Occipital lobe (tissue), 2 donors: ENCODE results near the gene PSD2. TPM values are rescaled to one million over a fixed set of nuclear protein-coding genes. Genes with fewer than 3 reads are reported as not detected.

ENCODE experiments used
- DNase-seq: peaks from one replicate; lab custom pipeline; 2025; lab: John Stamatoyannopoulos, UW
- total RNA-seq: library from RNA; depleted of rRNA; stranded (reverse); fragments of >200 nt; gene quantifications from one replicate; pipeline ENCODE4 v1.2.3, GENCODE V29; 2014

Gene PSD2
- total RNA-seq, 1 donor from 2014 or later = 17.0 TPM

DNA sequence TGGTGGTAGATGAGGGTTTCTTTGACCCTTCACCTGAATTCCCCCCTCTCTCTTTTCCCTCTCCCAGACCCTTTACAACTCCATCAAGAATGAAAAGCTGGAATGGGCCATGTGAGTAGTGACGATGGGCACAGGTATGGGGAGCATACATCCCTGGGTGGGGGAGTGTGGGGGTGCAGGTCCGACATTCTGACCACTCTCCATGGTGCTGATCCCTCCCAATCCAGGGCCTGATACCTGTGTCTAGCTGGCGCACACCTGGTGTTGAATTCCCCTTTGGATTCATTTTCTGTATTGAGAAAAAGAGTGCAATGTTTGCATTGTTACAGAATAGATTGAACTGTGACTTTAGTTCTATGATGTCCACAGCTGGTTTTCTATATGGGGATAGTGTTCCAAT, 40.0 kb downstream of the PSD2 start:
- DNase-seq = no peak

DNA sequence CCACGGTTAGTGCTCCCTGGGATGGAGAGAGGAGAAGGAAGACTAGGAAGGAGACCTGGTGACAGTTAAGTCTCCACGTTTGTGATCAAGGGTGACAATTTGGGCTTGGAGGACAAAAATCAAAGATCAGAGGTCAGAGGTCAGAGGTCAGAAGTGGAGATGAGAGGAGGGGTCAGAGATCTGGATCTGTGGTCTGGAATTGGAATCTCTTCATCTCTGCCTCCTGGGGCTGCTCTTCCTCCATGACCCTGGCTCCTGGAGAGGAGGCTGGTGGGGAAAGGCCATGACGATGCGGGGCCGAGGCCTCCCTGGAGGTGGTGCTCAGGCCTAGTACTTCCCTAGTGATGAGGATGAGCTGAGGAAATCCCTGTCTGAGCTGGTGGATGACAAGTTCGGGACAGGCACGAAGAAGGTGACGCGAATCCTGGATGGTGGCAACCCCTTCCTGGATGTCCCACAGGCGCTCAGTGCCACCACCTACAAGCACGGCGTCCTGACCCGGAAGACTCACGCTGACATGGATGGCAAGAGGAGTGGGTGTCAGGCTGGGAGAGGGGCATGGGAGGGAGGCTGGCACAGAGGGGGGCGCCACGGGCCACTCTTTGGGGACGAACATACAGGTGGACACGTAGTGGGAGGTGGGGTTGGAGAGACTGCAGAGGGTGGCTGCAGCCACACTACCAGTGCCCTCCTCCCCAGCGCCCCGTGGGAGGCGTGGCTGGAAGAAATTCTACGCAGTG, 41.0 kb downstream of the PSD2 start:
- no peak for DNase-seq

DNA sequence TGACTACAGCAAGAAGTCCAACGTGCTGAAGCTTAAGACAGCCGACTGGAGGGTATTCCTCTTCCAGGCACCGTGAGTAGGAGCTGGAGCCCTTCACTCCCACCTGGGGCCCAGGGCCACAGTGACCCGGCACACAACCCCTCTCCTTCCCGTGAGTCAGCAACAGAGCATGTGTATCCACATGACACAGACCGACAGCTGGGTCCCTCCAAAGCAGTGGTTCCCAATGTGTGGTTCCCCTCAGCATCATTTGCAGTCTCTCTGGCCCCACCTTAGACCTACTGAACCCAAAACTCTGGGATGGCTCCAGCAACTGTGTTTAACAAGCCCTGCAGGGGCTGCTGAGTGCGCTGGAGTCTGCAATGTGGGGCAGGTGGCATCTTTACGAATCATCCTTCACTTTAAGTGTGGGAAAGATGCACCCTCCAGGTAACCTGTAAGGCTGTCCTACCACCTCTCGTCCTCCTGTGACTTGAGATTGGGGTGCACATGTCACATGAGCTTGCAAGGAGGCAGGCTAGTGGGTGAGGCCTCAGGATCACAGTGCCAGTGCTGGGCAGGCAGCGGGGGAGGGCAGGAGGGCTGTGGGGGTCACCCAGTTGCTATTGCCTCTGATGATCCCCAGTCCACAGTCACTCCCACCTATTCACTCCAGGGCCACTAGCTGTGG, 42.2 kb downstream of the PSD2 start:
- DNase-seq = no peak

DNA sequence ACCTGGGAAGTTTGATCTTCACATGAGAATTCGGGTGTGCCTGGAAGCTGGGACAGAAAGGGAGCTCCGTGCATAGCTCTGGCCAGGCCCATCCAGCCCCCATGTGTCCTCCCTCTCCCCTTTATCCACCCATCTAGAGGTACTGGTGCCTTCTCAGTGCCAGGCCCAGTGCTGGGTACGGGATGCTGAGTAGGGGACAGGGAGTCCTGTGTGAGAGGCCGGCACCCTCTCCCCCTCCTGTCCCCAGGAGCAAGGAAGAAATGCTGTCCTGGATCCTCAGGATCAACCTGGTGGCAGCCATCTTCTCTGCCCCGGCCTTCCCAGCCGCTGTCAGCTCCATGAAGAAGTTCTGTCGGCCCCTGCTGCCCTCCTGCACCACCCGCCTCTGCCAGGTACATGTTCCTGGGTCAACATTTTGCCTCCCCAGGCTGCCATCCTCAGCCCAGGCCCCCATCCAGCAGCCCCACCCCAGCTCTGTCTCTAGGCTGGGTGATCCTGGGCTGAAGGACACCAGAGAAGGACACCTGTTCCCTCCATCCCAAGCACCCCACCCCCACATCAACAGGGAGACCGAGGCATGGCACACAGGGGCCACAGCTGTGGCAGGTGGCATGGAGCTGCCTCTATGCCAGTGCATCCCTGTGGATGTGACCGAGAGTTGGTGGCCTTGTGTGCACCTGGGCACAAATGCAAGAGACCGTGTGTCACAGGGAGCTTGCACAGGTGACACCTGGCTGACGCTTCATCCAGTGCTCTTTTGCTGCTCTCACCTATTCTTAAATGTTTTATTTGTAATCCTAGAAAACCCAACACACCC, 43.0 kb downstream of the PSD2 start:
- DNase-seq = no peak

DNA sequence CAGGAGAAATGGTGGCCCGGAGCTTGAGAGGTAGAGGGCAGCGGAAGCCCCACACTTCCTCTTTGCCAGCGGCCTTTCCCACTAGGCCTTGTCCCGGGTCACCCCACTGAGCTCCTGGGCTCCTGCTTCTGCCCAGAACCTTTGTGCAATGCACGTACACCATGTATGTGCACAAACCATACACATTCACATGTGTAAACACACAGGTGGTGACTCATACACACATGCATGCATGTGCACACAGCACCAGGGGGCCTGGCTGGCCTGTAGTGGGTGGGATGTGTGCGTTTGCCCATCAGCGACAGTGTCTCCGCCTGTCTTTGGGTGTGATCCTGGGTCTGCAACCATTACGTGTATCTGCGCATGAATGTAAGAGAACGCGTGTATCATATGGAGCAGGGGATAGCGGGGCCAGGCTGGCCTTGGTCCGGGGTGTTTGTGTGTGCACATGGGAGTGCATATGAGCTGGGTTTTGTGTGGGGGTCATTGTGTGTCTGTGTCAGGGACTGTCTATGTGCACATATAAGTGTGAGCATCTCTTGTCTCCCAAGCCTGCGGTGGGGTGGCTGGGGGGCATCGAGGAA, 43.7 kb downstream of the PSD2 start:
- no peak for DNase-seq

DNA sequence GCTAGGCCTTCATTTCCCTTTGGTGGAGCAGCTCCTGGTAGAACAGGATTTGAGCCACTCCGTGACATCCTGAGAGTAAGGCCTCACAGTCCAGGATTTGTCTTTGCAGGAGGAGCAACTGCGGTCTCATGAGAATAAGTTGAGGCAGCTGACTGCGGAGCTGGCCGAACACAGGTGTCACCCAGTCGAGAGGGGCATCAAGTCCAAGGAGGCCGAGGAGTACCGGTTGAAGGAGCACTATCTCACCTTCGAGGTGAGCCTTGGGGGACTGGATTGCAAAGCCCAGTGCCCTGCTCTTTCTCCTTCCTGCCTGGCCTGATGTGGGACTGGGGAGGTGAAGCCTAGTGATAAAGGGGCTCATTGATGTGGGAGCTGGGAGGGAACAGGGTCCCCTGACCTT, 44.3 kb downstream of the PSD2 start:
- no peak for DNase-seq

DNA sequence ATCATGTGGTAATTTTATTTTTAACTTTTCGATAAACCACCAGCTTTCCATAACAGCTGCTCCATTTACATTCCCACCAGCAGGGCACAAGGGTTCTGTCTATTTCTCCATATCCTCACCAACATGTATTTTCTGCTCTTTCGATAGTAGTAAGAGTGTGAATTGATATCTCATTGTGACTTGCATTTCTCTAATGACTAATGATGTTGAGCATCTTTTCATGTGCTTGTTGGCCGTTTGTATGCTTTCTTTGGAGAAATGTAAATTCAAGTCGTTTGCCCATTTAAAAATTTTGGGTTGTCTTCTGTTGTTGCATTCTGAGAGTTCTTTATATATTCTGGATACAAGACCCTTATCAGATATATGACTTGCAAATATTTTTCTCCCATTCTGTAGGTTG, 45.9 kb downstream of the PSD2 start:
- DNase-seq = no peak

DNA sequence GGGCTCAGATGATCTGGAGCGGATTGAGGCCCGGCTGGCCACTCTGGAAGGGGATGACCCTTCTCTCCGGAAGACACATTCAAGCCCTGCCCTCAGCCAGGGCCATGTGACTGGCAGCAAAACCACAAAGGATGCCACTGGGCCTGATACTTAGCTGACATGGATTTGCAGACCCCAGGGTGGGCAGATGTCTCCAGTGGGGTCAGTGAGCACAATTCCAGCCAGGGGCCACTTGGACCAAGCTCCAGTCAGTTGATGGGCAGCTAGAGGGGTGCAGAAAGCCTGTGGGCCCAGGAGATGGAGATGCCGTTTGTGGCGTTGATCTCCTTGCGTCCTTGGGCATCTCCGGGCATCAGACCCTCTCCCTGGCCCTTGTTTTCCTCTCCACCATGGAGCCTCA, 46.7 kb downstream of the PSD2 start:
- DNase-seq = no peak

DNA sequence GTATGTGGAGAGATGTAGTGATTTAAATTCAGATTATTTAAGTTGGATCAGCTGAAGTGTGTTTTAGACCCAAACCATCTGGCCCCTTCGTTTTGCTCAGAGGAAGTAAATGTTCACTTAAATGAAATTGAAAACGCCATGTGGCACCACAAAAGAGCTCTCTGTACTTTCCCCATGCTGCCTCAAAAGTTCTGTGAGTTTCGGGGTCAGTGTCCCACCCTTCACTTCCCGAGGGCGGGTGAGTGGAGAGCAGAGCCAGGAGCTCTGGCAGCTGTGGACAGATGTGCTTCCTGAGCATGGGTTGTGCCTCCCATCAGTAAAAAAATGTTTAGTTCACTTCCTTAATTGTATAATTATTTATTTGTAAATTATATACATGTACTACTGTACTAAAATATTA, 48.4 kb downstream of the PSD2 start:
- no peak for DNase-seq

DNA sequence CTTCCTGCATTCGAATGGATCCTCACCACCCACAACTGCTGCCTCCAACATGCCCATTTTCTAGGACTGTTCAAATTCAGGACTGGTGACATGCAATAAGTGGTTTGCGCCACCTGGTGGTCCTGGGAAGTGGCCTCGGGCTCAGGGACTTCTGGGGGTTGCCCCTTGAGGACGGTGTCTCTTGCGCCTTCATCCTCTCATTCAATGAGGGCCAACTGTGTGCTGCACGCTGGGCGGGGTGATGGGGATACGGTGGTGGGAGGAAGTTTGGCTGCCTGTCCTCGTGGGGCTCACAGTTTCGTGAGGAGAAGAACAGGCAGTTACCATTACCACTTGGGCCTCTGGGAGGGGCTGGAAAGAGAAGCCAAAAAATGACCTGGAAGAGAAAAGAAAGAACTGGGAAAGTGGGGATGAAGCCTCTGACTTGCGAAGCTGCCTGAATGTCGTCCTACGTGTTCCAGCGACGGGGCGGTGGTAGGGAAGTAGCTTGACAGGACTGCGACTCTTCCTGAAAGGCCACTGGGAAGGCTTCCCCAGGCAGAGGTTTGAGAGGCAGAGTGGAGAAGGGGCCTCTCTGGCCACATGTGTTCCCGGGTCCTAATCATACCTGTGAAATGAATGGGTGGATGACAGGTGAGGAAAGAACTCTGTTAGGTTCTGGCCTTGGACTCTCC, 49.0 kb downstream of the PSD2 start:
- peak; percentile 36 for DNase-seq

DNA sequence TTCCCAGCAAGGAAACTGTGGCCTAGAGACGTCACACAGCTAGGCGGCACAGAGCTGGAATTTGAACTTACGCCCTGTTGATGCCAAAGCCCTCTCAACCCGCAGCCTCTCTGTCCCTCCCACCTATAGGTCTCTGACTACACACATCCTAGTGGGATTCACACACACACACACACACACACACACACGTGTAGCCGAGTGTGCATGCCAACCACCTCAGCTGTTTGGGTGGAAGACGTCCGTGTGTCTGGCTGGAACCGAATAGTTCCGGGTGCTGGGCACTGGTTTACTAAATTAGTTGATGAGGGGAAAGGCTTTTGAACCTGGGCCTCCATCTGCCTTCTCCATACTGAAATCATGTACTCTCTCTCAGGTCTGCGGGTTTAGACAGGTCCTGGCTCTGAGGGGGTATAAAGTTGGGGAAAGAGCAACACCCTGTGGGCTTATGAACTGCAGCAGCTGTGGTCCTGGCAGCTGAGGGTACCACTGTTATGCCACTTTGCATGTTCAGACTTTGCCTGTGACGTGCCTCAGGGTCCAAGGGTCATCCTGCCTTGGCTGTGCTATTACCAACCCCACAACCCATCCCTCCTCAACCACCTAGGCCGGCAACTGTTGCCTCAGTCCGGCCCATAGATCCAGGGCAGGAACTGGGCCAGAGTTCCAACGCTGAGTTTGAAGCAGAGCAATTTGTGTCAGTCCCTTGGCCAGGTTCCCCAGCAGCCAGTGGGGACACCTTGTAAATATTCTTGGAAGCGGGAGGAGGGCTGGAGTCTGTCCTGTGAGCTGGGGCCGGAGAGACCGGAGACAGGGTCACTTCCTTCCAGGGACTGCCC, 50.5 kb downstream of the PSD2 start:
- DNase-seq = no peak

DNA sequence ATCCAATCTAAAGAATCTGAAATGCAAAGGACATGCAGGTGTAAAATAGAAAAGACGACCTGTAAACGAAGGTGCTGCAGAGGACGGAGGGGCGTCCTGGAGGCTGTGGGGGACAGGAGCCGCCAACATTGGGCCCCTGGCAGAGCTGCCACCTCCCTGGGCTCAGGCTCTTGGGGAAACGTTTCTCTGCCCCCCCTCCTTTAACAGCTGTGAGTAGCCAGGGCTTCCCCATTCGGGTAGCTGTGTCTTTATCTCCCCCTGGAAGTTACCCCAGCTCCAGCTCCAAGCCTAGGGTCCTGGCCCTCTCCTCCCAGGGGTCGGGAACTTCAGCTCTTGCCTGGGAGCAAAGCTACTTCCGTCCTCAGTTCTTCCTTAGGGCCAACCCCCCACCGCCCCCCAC, 51.5 kb downstream of the PSD2 start:
- no peak for DNase-seq

DNA sequence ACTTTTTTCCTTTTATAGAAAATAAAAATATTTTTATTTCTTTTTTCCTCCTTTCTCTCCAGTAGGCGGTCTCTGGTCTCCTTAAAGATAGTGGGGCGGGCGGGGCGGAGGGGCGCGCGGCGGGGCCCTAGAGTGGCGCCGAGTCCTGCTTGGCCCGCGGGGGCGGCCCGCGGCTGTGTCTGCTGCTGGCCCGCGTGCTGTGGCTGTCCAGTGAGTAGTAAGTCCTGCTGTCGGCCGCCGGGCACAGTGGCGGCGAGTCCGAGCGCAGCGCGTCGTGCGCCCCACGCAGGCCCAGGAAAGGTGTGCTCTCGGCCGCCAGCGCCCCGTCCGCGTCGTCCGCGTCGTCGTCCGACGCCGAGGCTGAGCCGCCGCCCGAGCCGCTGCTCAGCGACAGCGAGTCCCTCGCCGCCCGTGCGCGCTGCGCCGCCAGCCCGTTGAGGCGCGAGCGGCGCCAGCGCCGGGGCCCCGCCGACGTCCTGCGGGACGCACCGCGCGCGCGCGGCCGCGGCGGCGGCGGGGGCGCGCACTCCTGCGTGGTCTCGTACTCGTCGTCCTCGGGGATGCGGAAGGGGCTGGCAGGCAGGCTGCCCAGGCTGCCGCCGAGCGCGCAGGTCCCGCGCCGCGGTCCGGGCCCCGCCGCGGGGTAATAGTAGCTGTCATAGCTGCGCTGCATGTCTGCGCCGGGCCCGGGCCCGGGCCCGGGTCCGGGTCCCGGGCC, 52.3 kb downstream of the PSD2 start:
- peak; percentile 55 for DNase-seq

DNA sequence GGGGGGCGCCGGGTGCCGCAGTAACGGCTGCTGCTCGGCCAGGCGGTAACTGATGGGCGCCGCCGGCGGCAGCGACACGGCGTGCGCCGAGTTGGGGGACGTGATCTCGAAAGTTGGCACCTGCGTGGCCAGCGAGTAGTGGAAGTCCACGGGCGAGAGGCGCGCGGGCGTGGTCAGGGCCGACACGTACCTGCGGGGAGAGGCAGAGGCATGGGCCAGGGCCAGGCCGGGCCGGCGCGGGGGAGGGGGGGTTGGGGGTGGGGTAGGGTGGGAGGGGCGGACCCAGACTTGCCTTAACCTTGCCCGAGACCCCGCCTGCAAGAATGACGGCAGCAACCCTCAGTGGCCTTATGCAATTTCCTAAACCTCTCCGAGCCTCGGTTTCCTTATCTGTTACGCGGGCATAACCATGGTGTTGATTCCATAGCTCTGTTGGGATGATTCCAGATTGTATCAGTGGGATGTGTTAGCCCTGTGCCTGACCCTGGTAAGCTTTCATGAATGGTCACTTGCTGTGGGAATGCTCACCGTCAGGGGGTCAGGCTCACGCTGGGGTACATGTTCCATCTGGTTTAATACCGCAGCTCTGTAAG, 53.0 kb downstream of the PSD2 start:
- no peak for DNase-seq

DNA sequence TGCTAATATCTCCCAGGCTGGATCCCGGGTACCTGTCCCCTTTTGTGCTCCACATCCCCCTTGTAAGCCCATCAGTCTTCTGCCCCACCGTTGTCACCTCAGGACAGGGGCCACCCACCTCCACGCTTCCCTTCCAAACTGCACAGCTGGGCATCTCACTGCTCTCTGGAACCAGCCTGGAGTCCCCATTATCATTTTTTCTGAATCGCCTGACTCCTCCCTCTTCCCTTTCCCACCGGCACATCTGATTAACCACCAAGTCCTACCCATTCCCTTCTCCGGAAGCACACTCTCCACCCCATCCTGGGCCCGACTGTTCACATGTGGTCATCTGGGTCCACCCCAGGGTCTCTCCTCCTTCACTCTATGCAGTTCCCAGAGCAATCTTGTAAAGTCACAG, 53.9 kb downstream of the PSD2 start:
- no peak for DNase-seq

DNA sequence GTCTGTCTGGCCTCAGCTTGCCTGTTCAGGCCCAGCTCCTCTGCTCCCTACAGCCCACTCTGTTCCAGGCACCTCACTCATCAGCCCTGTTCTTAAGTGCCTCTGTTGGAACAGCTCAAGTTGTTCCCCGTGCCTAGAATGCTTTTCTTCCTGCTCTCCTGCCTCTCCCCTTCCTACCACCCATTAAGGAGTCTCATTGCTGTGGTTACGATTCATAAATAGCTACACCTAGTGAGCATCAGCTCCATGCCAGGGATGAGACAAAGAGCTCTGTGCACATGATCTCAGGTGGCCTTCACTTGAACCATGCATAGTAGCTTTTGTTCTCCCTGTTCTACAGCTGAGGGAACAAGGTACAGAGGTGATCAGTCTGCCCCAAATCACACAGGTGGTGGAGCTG, 54.3 kb downstream of the PSD2 start:
- DNase-seq = no peak

DNA sequence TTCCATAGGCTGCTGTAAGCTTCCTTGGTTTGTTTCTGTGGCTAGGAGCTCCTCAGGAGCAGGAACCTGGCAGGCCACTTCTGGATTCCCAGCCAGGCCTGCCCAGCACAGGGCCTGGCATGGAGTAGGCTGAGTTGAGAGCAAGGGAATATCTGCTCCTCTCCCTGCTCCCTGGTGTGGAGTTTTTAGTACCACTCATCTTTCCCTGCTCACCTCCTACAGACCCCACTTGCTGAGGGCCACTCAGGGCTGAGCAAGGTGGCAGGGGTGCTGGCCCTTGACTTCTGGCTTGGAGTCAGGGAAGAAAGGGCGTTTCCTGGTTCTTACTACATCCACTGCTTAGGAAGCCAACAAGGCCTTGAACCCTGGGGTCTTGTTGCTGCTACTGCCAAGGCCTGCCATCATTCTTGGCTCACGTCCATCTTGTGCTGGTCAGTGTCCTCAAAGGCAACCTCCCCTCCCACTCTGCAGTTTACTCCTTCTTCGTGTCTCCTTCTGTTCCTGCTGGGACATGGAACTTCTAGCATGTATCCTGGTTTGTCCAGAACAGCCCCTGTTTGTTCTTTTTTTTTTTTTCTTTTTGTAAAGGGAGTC, 54.9 kb downstream of the PSD2 start:
- DNase-seq = no peak

DNA sequence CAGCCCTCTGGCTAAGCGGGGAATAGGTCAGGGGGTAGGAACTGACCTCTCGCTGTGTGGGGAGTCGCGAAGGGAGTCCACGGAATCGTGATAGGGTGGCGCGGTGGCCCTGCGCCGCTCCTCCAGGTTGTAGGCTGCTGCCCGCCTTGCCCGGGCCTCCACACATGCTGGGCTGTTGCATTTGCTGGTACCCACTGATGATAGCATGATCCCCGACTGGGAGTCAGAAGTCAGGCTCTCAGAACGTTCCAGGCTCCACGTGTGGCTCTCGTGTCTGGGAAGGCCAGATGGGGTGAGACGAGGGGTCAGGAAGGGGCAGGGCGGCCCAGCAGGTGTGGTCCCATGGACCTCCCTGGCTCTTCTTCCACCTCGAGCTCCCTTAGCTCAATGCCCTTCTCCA, 56.0 kb downstream of the PSD2 start:
- DNase-seq = no peak

DNA sequence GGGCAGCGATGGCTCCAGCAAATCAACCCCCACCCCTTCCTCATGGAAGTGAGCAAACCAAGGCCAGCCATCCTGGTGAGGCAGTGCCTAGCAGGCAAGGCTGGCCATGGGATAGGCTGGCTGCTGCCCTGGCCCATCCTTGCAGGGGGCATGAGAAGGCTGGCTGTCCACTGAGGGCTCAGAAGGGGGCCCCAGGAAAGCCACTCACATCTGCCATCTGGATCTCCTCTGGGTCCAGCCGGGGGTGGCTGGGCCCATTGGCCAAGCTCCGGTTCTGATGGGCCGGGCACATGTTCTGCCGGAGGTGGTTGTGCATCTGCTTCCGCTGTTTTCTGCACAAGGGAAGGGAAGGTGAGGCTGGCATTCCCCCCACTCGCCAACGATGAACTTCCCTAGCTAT, 57.1 kb downstream of the PSD2 start:
- no peak for DNase-seq
